Measurements from ENCODE around the gene SAPCD1.

Gene SAPCD1

GRCh38 chr6:31758281-31758680 is 4.2 kb upstream of the SAPCD1 start:
- DNase-seq: no peak

GRCh38 chr6:31760790-31761189 is 1.7 kb upstream of the SAPCD1 start:
- no peak for DNase-seq

- no peak for DNase-seq
These were observed 1.1 kb upstream of the SAPCD1 start for GRCh38 chr6:31761343-31761742.

GRCh38 chr6:31762878-31763618 is 592 bp downstream of the SAPCD1 start:
- no peak for DNase-seq

- DNase-seq: no peak
These were observed 1.1 kb downstream of the SAPCD1 start for GRCh38 chr6:31763619-31763940.

GRCh38 chr6:31764198-31764597 is 1.7 kb downstream of the SAPCD1 start:
- DNase-seq: no peak

- no peak for DNase-seq
These were observed 3.1 kb downstream of the SAPCD1 start for GRCh38 chr6:31765559-31765909.

- no peak for DNase-seq
These were observed 3.7 kb downstream of the SAPCD1 start for GRCh38 chr6:31765910-31766794.

- DNase-seq: no peak
These were observed 4.7 kb downstream of the SAPCD1 start for GRCh38 chr6:31767096-31767645.

- no peak for DNase-seq
These were observed 6.2 kb downstream of the SAPCD1 start for GRCh38 chr6:31768363-31769257.

GRCh38 chr6:31769684-31770371 is 7.4 kb downstream of the SAPCD1 start:
- DNase-seq: peak; percentile 90 to 91

- DNase-seq: no peak
These were observed 8.4 kb downstream of the SAPCD1 start for GRCh38 chr6:31770860-31771259.

GRCh38 chr6:31771992-31772358 is 9.5 kb downstream of the SAPCD1 start:
- DNase-seq: no peak

GRCh38 chr6:31775184-31775583 is 12.7 kb downstream of the SAPCD1 start:
- DNase-seq: no peak

GRCh38 chr6:31775633-31776484 is 13.4 kb downstream of the SAPCD1 start:
- DNase-seq: no peak

- peak in 1 of 2 experiments; percentile 45 for DNase-seq
These were observed 14.1 kb downstream of the SAPCD1 start for GRCh38 chr6:31776485-31776988.

- peak; percentile 87 to 88 for DNase-seq
These were observed 14.7 kb downstream of the SAPCD1 start, which contains the start of gene VWA7 for GRCh38 chr6:31776989-31777666. Gene VWA7, minus strand, starts transcription at chr6:31777328. Its CDS starts 549 bp downstream, at chr6:31776779.

GRCh38 chr6:31777667-31778050 is 15.2 kb downstream of the SAPCD1 start:
- DNase-seq: no peak

- no peak for DNase-seq
These were observed 15.7 kb downstream of the SAPCD1 start for GRCh38 chr6:31778193-31778592.

All from activated T-cell treated with anti-CD3 and anti-CD28 coated beads, Interleukin-2, amount 50 U/mL, for 48 hours (primary cell).